Activated T-cell treated with anti-CD3 and anti-CD28 coated beads, Interleukin-2, amount 50 U/mL, for 72 hours (primary cell): Measurements from ENCODE around the gene DMD. TPM values are rescaled to one million over a fixed set of nuclear protein-coding genes. Genes with fewer than 3 reads are reported as not detected.

Source experiments
- ATAC-seq, 2 donors: fragments of 150-1000 bp; cut with Tn5 transposase; replicated peaks in 1 of 2; 2 replicates each; pipeline ENCODE4 v1.10.0; 2021; ENCODE audit warnings: moderate library complexity in 2 of 2, mild to moderate bottlenecking in 1 of 2
- DNase-seq, 2 donors: peaks; one replicate each; pipeline ENCODE4 v3.0.0; 2021 to 2022; ENCODE audit warnings: mixed read lengths in 1 of 2
- H3K27ac Mint-ChIP-seq: one replicate; pipeline ENCODE4 v1.8.0; 2022; ENCODE audit warnings: mild to moderate bottlenecking, moderate library complexity, mixed read lengths
- H3K27me3 Mint-ChIP-seq: one replicate; pipeline ENCODE4 v1.8.0; 2022; ENCODE audit warnings: low read depth, mixed read lengths
- H3K36me3 Mint-ChIP-seq, 2 donors: one replicate each; pipeline ENCODE4 v1.8.0; 2022; ENCODE audit warnings: mixed read lengths in 2 of 2, mild to moderate bottlenecking in 1 of 2; ENCODE audit not compliant: insufficient read depth in 2 of 2
- H3K4me1 Mint-ChIP-seq: one replicate; pipeline ENCODE4 v1.8.0; 2022; ENCODE audit warnings: low read depth, mixed read lengths
- H3K4me3 Mint-ChIP-seq, 2 donors: one replicate each; pipeline ENCODE4 v1.8.0; 2022; ENCODE audit warnings: mild to moderate bottlenecking in 2 of 2, mixed read lengths in 2 of 2, moderate library complexity in 2 of 2
- H3K9me3 Mint-ChIP-seq, 2 donors: one replicate each; pipeline ENCODE4 v1.8.0; 2022; ENCODE audit warnings: mixed read lengths in 2 of 2
- total RNA-seq, 2 donors: library from RNA; stranded (reverse); gene quantifications; one replicate each; pipeline ENCODE4 v1.2.3, GENCODE V29; 2022

The DMD gene
- total RNA-seq, 2 donors from 2014 or later: 2.9 to 4.6 TPM

DNA sequence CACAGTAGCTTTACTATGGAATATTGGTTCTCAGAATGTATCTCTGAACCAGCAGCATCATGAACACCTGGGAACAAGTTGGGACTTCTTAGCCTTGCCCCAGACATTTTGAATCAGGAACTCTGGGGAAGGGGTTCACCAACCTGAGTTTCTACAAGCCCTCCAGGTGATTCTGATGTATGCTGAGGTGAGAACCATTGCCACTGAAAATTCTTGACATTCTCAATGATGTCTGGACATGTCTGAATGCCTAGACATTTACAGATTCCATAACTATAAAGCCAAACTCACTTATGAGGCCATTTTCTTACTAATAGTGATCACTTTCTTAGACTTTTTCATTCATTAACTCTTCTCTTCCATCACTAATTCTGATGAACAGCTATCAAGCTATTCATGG is 1750.1 kb downstream of the DMD start:
- Mint-ChIP-seq H3K27me3 (no peaks in the 10 kb centered on the region), H3K4me3 (no peak overlapping the region), H3K27ac (no peak overlapping the region), H3K9me3 (peaks cover 0 to 3% of the 10 kb centered on the region in 2 donors), H3K4me1 (no peaks in the 10 kb centered on the region), H3K36me3 (no peaks in the 10 kb centered on the region)
- DNase-seq: no peak
- no peak for ATAC-seq

DNA sequence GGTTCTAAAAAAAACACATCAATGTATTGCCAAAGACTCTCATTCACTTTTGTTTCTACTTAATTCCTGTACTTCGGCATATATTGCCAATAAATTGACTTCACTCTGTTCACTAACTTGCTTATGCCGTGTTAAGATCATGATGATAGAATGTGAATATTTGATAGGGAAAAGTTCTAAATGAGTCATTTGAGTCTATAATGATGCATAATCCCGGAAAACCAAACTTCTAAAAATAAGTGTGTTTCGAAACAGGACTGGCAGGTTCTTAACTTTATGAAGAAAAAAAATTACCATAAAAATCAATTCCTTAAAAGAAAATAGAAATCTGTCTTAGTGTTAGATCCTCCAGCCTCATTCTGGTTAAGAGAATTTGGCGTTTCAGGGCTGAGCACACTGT is 1752.0 kb downstream of the DMD start:
- Mint-ChIP-seq H3K27ac (no peak overlapping the region), H3K36me3 (no peaks in the 10 kb centered on the region), H3K27me3 (no peaks in the 10 kb centered on the region), H3K4me1 (no peaks in the 10 kb centered on the region), H3K9me3 (peaks cover 0 to 3% of the 10 kb centered on the region in 2 donors), H3K4me3 (no peak overlapping the region)
- DNase-seq: no peak
- ATAC-seq: no peak

DNA sequence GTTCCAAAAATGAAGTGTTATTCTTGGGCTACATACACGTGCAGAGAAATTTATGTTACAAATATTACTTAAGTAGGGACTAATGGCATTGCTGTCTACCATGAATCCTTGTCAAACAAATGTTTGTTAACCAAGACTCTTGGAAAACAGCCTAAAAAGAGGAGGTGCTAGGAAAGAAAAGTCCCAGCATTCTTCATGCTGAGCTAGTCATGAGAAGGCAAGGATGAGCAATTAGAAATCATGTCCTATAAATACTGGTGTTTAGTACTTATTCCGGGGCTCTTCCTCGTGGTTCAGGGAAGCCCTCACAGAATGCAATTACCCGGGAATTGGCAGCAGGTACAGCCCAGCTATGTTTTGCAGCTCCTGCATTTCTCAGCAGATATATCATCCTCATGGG is 1761.4 kb downstream of the DMD start:
- no peaks in the 10 kb centered on the region for H3K4me1 Mint-ChIP-seq
- no peak for ATAC-seq
- no peaks in the 10 kb centered on the region for H3K36me3 Mint-ChIP-seq
- no peak overlapping the region for H3K4me3 Mint-ChIP-seq
- DNase-seq: no peak
- no peak overlapping the region for H3K27ac Mint-ChIP-seq
- H3K9me3 Mint-ChIP-seq: no peaks in the 10 kb centered on the region
- no peaks in the 10 kb centered on the region for H3K27me3 Mint-ChIP-seq

DNA sequence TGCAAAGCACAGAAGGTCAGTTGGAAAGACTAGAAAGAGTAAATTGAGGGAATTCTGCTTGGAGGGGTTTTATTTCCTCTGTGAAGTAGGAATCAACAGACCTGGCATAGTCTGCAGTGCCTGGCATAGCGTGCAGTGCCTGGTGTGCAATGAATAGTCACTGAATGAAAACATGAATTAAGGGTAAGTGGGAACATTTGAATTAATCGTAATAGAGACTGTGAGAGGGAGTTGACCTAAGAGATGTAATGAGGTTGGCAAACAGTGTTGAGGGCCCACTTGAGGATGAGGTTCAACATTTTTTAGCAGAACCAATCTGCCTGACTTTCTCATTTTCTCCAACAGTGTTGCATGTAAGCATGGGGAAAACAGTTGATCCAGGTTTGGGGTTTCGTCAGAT is 1762.3 kb downstream of the DMD start:
- peaks cover under 1% of the 10 kb centered on the region for H3K27me3 Mint-ChIP-seq
- H3K27ac Mint-ChIP-seq: no peak overlapping the region
- DNase-seq (no peak), ATAC-seq (no peak)
- no peaks in the 10 kb centered on the region for H3K9me3 Mint-ChIP-seq
- H3K4me3 Mint-ChIP-seq: no peak overlapping the region
- no peaks in the 10 kb centered on the region for H3K36me3 Mint-ChIP-seq
- no peaks in the 10 kb centered on the region for H3K4me1 Mint-ChIP-seq

DNA sequence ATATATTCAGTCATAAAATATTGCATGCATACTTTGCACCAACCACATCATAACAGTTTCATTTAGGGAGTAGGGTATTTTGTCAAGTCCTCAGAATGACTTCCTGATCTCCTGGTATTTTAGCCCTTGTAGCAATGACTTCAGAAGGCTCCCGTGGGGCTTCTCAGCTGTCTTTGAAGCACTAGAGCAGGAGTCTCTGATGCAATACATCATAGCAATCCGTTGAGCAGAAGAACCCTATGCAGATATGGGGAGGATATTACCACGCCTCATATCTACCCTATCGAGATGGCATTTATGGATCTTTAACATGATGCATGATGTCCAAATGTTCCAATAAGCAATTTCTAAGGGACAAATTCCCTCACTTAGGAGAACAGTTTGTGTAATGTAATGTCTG is 1765.8 kb downstream of the DMD start:
- Mint-ChIP-seq H3K4me1 (no peaks in the 10 kb centered on the region), H3K27me3 (peaks cover 9% of the 10 kb centered on the region), H3K36me3 (no peaks in the 10 kb centered on the region), H3K9me3 (no peaks in the 10 kb centered on the region), H3K4me3 (no peak overlapping the region), H3K27ac (no peak overlapping the region)
- ATAC-seq (no peak), DNase-seq (no peak)

DNA sequence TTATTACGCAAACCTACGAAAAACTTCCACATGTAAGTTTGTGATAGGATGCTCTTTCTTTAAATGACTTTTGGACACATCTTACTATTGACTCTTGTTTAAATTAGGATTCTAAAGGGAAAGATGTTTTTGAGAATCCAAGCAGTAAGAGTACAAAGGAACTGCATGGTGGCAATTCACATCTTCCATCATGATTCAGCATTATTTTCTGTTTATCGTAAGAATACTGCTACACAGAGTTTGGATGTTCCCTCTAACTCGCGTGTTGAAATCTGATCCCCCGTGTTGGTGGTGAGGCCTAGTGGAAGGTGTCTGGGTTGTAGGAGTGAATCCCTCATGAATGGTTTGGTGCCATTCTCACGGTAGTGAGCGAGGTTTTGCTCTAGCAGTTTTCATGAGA is 1767.7 kb downstream of the DMD start:
- ATAC-seq (no peak), DNase-seq (no peak)
- Mint-ChIP-seq H3K27ac (no peak overlapping the region), H3K36me3 (no peaks in the 10 kb centered on the region), H3K4me3 (no peak overlapping the region), H3K27me3 (peaks cover 9% of the 10 kb centered on the region), H3K9me3 (no peaks in the 10 kb centered on the region), H3K4me1 (no peaks in the 10 kb centered on the region)

DNA sequence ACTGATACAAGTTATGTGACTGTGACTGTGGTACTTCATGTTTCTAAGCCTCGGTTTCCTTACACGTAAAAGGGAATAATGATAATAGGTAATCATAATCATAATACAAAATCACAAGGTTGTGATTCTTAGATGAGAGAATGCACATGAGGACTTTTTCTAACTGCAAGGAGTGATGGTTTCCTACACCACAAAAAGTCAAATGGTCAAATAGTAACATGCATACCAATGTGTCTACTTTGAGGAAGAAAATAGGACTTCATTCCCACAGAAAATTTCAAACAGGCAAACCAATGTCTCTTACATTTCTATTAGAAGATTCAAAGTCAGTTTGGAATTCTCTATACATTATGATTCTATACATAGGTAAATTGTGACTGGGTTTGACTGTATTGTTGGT is 1770.8 kb downstream of the DMD start:
- H3K36me3 Mint-ChIP-seq: no peaks in the 10 kb centered on the region
- peaks cover 9% of the 10 kb centered on the region for H3K27me3 Mint-ChIP-seq
- H3K4me3 Mint-ChIP-seq: no peak overlapping the region
- no peak overlapping the region for H3K27ac Mint-ChIP-seq
- H3K4me1 Mint-ChIP-seq: no peaks in the 10 kb centered on the region
- H3K9me3 Mint-ChIP-seq: no peaks in the 10 kb centered on the region
- ATAC-seq (no peak), DNase-seq (no peak)

DNA sequence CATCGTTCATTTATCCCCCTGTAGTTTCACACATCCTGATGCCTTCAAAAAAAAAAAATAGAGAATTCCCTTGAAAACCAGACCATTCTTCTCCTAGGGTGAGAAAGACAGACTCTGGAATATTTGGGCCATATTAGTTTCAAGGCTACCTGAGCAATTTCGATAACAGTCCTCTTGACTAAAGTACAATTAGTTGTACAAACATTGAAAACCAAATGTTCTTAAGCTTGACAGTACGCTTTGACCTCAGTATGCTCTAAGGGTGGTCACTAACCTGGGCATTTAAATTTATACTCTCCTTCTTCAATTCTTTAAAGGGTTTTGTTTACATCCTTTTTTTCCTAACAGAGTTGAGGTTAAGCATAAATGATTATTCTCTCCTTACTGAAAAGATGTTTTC is 1774.9 kb downstream of the DMD start:
- H3K9me3 Mint-ChIP-seq: peaks cover 0 to 1% of the 10 kb centered on the region in 2 donors
- no peak overlapping the region for H3K4me3 Mint-ChIP-seq

DNA sequence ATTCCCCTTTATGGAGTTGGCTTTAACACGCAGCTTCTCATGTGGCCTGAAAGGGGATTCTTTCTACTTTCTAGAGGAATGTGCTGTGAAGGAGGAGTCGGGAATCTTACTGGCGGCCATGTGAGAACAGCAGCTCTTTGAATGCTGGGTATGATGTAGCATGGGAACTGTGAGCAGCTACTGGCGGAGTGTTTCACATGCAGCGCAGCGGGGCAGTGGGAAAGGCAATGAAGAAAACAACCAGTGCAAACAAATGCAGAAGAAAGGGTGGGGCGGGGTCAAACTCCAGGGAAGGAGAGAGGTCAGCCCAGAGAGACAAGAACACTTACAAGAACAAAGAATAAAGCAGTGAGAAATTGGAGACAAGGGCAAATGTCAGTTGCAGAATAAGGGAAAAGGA is 1775.8 kb downstream of the DMD start:
- H3K4me1 Mint-ChIP-seq: no peaks in the 10 kb centered on the region
- H3K9me3 Mint-ChIP-seq: peaks cover 0 to 1% of the 10 kb centered on the region in 2 donors
- no peak for ATAC-seq

More for the DNA sequence above, 1774.9 kb downstream of the DMD start:
- Mint-ChIP-seq H3K27me3 (no peaks in the 10 kb centered on the region), H3K36me3 (no peaks in the 10 kb centered on the region), H3K27ac (no peak overlapping the region), H3K4me1 (no peaks in the 10 kb centered on the region)
- no peak for DNase-seq
- ATAC-seq: no peak

DNA sequence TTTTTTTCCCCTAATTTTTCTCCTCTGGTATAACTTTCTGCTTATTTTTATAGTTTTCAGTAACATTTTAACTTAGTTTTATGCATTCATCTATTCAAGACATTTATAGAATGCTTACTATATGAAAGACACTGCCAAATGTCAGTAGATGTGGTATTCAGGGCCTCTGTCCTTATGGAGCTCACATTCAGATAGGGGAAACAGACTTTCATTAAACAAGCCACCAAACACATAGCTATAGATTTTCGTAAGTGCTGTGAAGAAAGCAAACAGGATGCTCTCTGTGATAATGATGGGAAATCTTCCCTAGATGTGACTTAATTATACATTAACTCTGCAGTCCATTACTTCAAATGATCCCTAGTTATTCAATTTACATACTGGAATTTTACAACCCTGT is 1777.5 kb downstream of the DMD start:
- no peak for ATAC-seq
- Mint-ChIP-seq H3K4me3 (no peak overlapping the region), H3K27me3 (no peaks in the 10 kb centered on the region), H3K36me3 (no peaks in the 10 kb centered on the region), H3K27ac (no peak overlapping the region), H3K9me3 (peaks cover 0 to 1% of the 10 kb centered on the region in 2 donors), H3K4me1 (no peaks in the 10 kb centered on the region)
- no peak for DNase-seq

More for the DNA sequence above, 1775.8 kb downstream of the DMD start:
- Mint-ChIP-seq H3K4me3 (no peak overlapping the region), H3K36me3 (no peaks in the 10 kb centered on the region), H3K27me3 (no peaks in the 10 kb centered on the region), H3K27ac (no peak overlapping the region)
- no peak for DNase-seq

DNA sequence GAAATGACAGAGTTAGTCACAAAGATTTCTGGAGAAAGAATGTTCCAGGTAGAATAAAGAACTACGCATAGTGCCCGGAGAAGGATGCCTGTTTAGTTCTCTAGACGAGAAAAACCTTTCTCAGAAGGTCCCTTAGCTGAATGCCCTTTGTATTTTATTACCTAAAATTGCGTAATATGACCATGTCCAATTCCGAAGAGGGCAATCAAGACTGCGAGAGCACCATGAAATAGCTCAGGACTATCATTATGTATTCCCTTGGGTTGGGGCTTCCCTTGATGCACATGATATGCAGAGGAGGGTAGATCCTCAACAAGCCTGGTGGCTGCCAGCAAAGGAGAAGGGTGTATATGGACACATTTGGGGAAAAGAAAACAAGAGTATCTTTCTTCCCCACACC is 1781.4 kb downstream of the DMD start:
- Mint-ChIP-seq H3K9me3 (peaks cover 0 to 1% of the 10 kb centered on the region in 2 donors), H3K4me1 (no peaks in the 10 kb centered on the region), H3K4me3 (no peak overlapping the region), H3K27me3 (no peaks in the 10 kb centered on the region), H3K36me3 (no peaks in the 10 kb centered on the region), H3K27ac (no peak overlapping the region)
- ATAC-seq: no peak
- DNase-seq: no peak

DNA sequence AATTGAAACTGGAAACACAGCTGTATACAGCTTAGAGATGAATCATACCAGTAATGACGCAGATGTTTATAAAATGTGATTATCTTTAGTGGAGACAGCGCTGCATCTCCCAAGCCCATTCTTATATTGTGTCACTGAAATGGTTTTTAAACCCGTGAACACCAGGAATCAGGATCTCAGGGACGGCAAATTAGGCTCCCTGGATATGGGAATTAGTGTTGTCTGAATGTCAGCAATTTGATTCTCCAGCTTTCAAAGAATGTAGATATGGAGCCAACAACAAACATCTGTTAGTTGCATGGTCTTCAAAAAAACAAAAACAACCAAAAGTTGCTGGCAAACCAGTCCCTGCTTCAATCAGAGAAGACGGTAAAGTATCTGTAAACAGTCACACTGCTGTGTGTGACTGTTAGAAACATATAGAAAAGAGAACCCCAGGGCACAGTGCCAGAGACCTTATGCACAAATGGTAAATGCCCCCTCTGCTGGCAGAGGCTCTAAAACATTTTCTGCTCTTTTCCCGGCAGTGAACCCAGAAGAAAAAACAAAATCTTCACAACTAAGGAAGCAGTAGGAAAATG is 1787.7 kb downstream of the DMD start:
- Mint-ChIP-seq H3K4me1 (no peaks in the 10 kb centered on the region), H3K36me3 (no peaks in the 10 kb centered on the region), H3K4me3 (no peak overlapping the region), H3K27ac (no peak overlapping the region), H3K9me3 (no peaks in the 10 kb centered on the region), H3K27me3 (no peaks in the 10 kb centered on the region)
- DNase-seq (peak; percentile 8 to 21), ATAC-seq (no peak)

DNA sequence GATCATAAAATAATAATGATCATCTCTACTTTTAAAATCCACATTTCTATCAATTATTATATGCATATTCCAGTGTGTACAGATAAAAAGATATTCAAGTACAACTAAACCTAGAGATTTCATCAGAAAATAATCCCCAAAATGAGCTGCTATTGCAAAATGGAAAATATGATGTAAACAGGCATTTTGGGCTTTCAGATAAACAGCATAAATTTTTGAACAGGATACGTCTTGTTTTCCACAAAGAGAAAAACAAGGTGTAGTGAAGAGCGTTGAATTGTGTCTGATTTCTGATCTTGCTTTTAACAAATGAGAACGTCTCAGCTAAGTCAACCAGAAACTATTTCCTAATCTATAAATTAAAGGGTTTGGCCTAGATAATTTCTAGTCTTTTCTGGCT is 1789.9 kb downstream of the DMD start:
- H3K9me3 Mint-ChIP-seq: no peaks in the 10 kb centered on the region
- no peaks in the 10 kb centered on the region for H3K36me3 Mint-ChIP-seq
- DNase-seq: no peak
- no peak for ATAC-seq
- no peaks in the 10 kb centered on the region for H3K4me1 Mint-ChIP-seq
- no peak overlapping the region for H3K27ac Mint-ChIP-seq
- H3K27me3 Mint-ChIP-seq: no peaks in the 10 kb centered on the region
- H3K4me3 Mint-ChIP-seq: no peak overlapping the region

DNA sequence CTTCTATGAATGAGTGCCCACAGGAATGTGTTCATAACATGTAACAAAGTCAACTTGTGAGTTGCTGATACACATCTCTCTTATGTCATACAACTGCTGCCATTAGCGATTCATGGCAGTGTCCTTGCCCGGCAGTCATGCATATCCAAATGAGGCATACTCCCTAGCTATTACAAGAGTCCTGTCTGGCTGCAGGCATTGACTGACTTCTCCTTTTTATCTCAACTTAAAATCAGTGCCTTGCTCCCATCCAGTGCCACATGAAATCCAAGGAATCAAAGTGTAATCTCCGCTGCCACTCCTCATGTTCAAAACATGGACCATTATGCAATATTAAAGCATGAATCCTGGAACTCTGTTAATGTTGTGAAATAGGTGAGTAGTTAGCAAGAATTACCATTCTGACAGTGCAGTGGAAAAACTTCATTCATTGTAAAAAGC is 1790.6 kb downstream of the DMD start:
- Mint-ChIP-seq H3K27ac (no peak overlapping the region), H3K4me3 (no peak overlapping the region), H3K4me1 (no peaks in the 10 kb centered on the region), H3K9me3 (no peaks in the 10 kb centered on the region), H3K27me3 (no peaks in the 10 kb centered on the region), H3K36me3 (no peaks in the 10 kb centered on the region)
- DNase-seq: no peak
- no peak for ATAC-seq
